H1 (cell line): Measurements from ENCODE around the gene HMGCLL1. TPM values are rescaled to one million over a fixed set of nuclear protein-coding genes. Genes with fewer than 3 reads are reported as not detected.

Source experiments
- CTCF ChIA-PET: fragments of 300-600 bp; sonication (Branson Sonifier 250); formaldehyde crosslinking; loops from one replicate; lab custom pipeline; 2021; ENCODE audit not compliant: partially characterized antibody; lab: Charles Lee
- POLR2A ChIA-PET: fragments of 300-600 bp; sonication (Branson Sonifier 250); formaldehyde crosslinking; loops from one replicate; lab custom pipeline; 2021; ENCODE audit warnings: inconsistent platforms; ENCODE audit not compliant: partially characterized antibody; lab: Charles Lee
- DNase-seq, 2 experiments: peaks; one replicate each; pipeline versions ENCODE4 v3.0.0 to v3.0.0-alpha.2; 2010 to 2022; ENCODE audit warnings: low spot score in 2 of 2, low read depth in 1 of 2, mixed read lengths in 1 of 2
- FAIRE-seq: peaks from 2 replicates; lab custom pipeline; 2011; peaks lifted over from hg19 to GRCh38; lab: Jason Lieb, UNC
- H2AFZ ChIP-seq: 2 replicates; pipeline ENCODE4 v1.8.1; 2012; ENCODE audit warnings: low read length, inconsistent platforms
- H2AK5ac ChIP-seq: 2 replicates; pipeline ENCODE4 v1.6.1; 2013; ENCODE audit warnings: low read depth, low read length
- H2BK120ac ChIP-seq: replicated peaks from 2 replicates; pipeline ENCODE3; 2013; ENCODE audit warnings: low read depth, low read length, inconsistent platforms
- H2BK12ac ChIP-seq: 2 replicates; pipeline ENCODE4 v1.6.1; 2013; ENCODE audit warnings: low read depth, low read length
- H2BK15ac ChIP-seq: 2 replicates; pipeline ENCODE4 v1.6.1; 2013; ENCODE audit warnings: low read length
- H2BK20ac ChIP-seq: 2 replicates; pipeline ENCODE4 v1.6.1; 2013; ENCODE audit warnings: low read length
- H2BK5ac ChIP-seq: 2 replicates; pipeline ENCODE4 v1.6.1; 2013; ENCODE audit warnings: low read depth, low read length
- H3K14ac ChIP-seq: 2 replicates; pipeline ENCODE4 v1.6.1; 2013; ENCODE audit warnings: inconsistent platforms; ENCODE audit not compliant: insufficient read length
- H3K18ac ChIP-seq: 2 replicates; pipeline ENCODE4 v1.6.1; 2013; ENCODE audit warnings: low read length; ENCODE audit errors: extremely low read depth
- H3K23ac ChIP-seq: 2 replicates; pipeline ENCODE4 v1.6.1; 2013; ENCODE audit warnings: inconsistent platforms; ENCODE audit not compliant: insufficient read length
- H3K23me2 ChIP-seq: 2 replicates; pipeline ENCODE4 v1.6.1; 2013; ENCODE audit warnings: low read depth, low read length
- H3K27ac ChIP-seq: 2 replicates; pipeline ENCODE4 v1.6.1; 2011; ENCODE audit warnings: low read depth, low read length, inconsistent platforms
- H3K27me3 ChIP-seq, 4 experiments: replicated peaks in 1 of 4; 1 replicate in 1 of 4; 2 replicates in 3 of 4; pipeline versions ENCODE4 v1.6.1 to v1.8.1; 2011 to 2013; ENCODE audit warnings: low read length in 3 of 4, mild to moderate bottlenecking in 3 of 4, inconsistent platforms in 2 of 4, mixed read lengths in 2 of 4, moderate library complexity in 1 of 4; ENCODE audit not compliant: control insufficient read depth in 3 of 4, insufficient read depth in 3 of 4; ENCODE audit errors: extremely low read depth in 1 of 4
- H3K36me3 ChIP-seq, 4 experiments: 2 replicates each; pipeline versions ENCODE4 v1.6.1 to v1.8.1; 2011 to 2013; ENCODE audit warnings: mild to moderate bottlenecking in 4 of 4, low read length in 3 of 4, moderate library complexity in 2 of 4, control low read depth in 1 of 4, inconsistent platforms in 1 of 4; ENCODE audit not compliant: insufficient read depth in 4 of 4, control insufficient read depth in 2 of 4
- H3K4ac ChIP-seq: replicated peaks from 2 replicates; pipeline ENCODE3; 2013; ENCODE audit warnings: low read length, low read depth, mixed read lengths, inconsistent platforms; ENCODE audit not compliant: insufficient read length
- H3K4me1 ChIP-seq, 4 experiments: replicated peaks in 1 of 4; 1 replicate in 1 of 4; 2 replicates in 3 of 4; pipeline versions ENCODE4 v1.6.1 to v1.8.1; 2011 to 2013; ENCODE audit warnings: low read length in 3 of 4, inconsistent platforms in 2 of 4, mixed read lengths in 1 of 4; ENCODE audit not compliant: insufficient read depth in 4 of 4, control insufficient read depth in 3 of 4
- H3K4me2 ChIP-seq, 2 experiments: 2 replicates each; pipeline versions ENCODE4 v1.6.1 to v1.8.1; 2011 to 2013; ENCODE audit warnings: low read depth in 2 of 2, low read length in 2 of 2, control low read depth in 1 of 2, inconsistent platforms in 1 of 2, mild to moderate bottlenecking in 1 of 2; ENCODE audit not compliant: insufficient read depth in 1 of 2
- H3K4me3 ChIP-seq, 4 experiments: fragments of 200-600, 300-600 bp in 1 of 4; sonication (generic), shearing (Covaris generic), sonication (Bioruptor Twin) in 1 of 4; 2 replicates each; pipeline versions ENCODE4 v1.5.1 to v1.8.1; 2011 to 2016; ENCODE audit warnings: low read length in 4 of 4, low read depth in 3 of 4, control low read depth in 2 of 4, inconsistent platforms in 2 of 4, mild to moderate bottlenecking in 2 of 4, mixed read lengths in 1 of 4, moderate library complexity in 1 of 4; ENCODE audit not compliant: insufficient read depth in 2 of 4; ENCODE audit errors: extremely low read depth in 1 of 4
- H3K56ac ChIP-seq: replicated peaks from 2 replicates; pipeline ENCODE3; 2013; ENCODE audit warnings: low read depth, mild to moderate bottlenecking, mixed read lengths, low read length, inconsistent platforms; ENCODE audit not compliant: insufficient read length
- H3K79me1 ChIP-seq: 2 replicates; pipeline ENCODE4 v1.6.1; 2013; ENCODE audit warnings: low read depth, low read length, control low read depth
- H3K79me2 ChIP-seq, 2 experiments: 2 replicates each; pipeline versions ENCODE4 v1.6.1 to v1.8.1; 2012 to 2013; ENCODE audit warnings: low read length in 2 of 2, mild to moderate bottlenecking in 2 of 2, inconsistent platforms in 1 of 2; ENCODE audit not compliant: insufficient read depth in 2 of 2, control insufficient read depth in 1 of 2
- H3K9ac ChIP-seq, 4 experiments: replicated peaks in 1 of 4; 1 replicate in 1 of 4; 2 replicates in 3 of 4; pipeline versions ENCODE4 v1.6.1 to v1.8.1; 2011 to 2013; ENCODE audit warnings: low read depth in 3 of 4, low read length in 3 of 4, control low read depth in 2 of 4, mild to moderate bottlenecking in 2 of 4, moderate library complexity in 2 of 4, inconsistent platforms in 1 of 4; ENCODE audit errors: extremely low read depth in 1 of 4
- H3K9me3 ChIP-seq, 2 experiments: 2 replicates each; pipeline versions ENCODE4 v1.6.1 to v1.8.1; 2012 to 2013; ENCODE audit warnings: mild to moderate bottlenecking in 2 of 2, moderate library complexity in 2 of 2, control low read depth in 1 of 2, inconsistent platforms in 1 of 2, low read depth in 1 of 2, low read length in 1 of 2, mixed read lengths in 1 of 2; ENCODE audit not compliant: insufficient read depth in 2 of 2
- H4K20me1 ChIP-seq, 2 experiments: replicated peaks in 1 of 2; 2 replicates each; pipeline versions ENCODE3 to v1.8.1; 2011 to 2013; ENCODE audit warnings: inconsistent platforms in 2 of 2, low read length in 2 of 2, mild to moderate bottlenecking in 1 of 2; ENCODE audit not compliant: insufficient read depth in 2 of 2, control insufficient read depth in 1 of 2
- H4K5ac ChIP-seq: 2 replicates; pipeline ENCODE4 v1.6.1; 2013; ENCODE audit warnings: low read length, low read depth, mixed read lengths, inconsistent platforms; ENCODE audit not compliant: insufficient read length
- H4K8ac ChIP-seq: 2 replicates; pipeline ENCODE4 v1.8.0; 2013; ENCODE audit warnings: mild to moderate bottlenecking, moderate library complexity, low read length, inconsistent platforms; ENCODE audit not compliant: insufficient read depth; ENCODE audit errors: extremely low read depth
- H4K91ac ChIP-seq: replicated peaks from 2 replicates; pipeline ENCODE3; 2013; ENCODE audit warnings: low read length, mixed read lengths, inconsistent platforms; ENCODE audit not compliant: insufficient read length
- ASH2L ChIP-seq: fragments of 200-600, 300-600 bp; sonication (generic); IDR thresholded peaks from one replicate; pipeline ENCODE4 v1.7.1; 2017; ENCODE audit warnings: low read length
- CEBPB ChIP-seq: IDR thresholded peaks from 2 replicates; pipeline ENCODE4 v1.6.1; 2012; ENCODE audit warnings: low read depth, low read length
- CHD1 ChIP-seq: IDR thresholded peaks from 2 replicates; pipeline ENCODE4 v1.6.1; 2012; ENCODE audit warnings: low read depth, low read length, improper control_type of control experiment
- CHD2 ChIP-seq: IDR thresholded peaks from 2 replicates; pipeline ENCODE4 v1.6.1; 2012; ENCODE audit warnings: low read length, improper control_type of control experiment
- CREB1 ChIP-seq: IDR thresholded peaks from 2 replicates; pipeline ENCODE4 v1.6.1; 2012; ENCODE audit warnings: inconsistent platforms
- EGR1 ChIP-seq: IDR thresholded peaks from 2 replicates; pipeline ENCODE4 v1.6.1; 2011; ENCODE audit warnings: low read depth, low read length, borderline replicate concordance
- JUND ChIP-seq: IDR thresholded peaks from 2 replicates; pipeline ENCODE4 v1.6.1; 2011; ENCODE audit warnings: mild to moderate bottlenecking, improper control_type of control experiment, low read length
- KDM4A ChIP-seq: IDR thresholded peaks from one replicate; pipeline ENCODE4 v1.7.1; 2012; ENCODE audit warnings: low read depth, mild to moderate bottlenecking, moderate library complexity, low read length, inconsistent platforms; ENCODE audit not compliant: severe bottlenecking
- KDM5A ChIP-seq: fragments of 200-600 bp; IDR thresholded peaks from 2 replicates; pipeline ENCODE4 v1.7.1; 2012; ENCODE audit warnings: mild to moderate bottlenecking, low read length, inconsistent platforms, mixed read lengths
- SIN3A ChIP-seq, 2 experiments: IDR thresholded peaks in 1 of 2; conservative IDR thresholded peaks in 1 of 2; 2 replicates each; pipeline ENCODE4 v1.6.1; 2011 to 2012; ENCODE audit warnings: low read length in 2 of 2, improper control_type of control experiment in 1 of 2, low read depth in 1 of 2, mild to moderate bottlenecking in 1 of 2
- USF2 ChIP-seq: IDR thresholded peaks from 2 replicates; pipeline ENCODE4 v1.6.1; 2011; ENCODE audit warnings: low read length, improper control_type of control experiment
- WGBS, 2 experiments: shearing (Covaris generic) in 1 of 2; methylation state at CpG; one replicate each; pipeline versions ENCODE4 v1.1.6 to v1.1.7; 2013 to 2015; ENCODE audit warnings: low lambda C conversion rate in 2 of 2, mixed read lengths in 2 of 2, inconsistent platforms in 1 of 2, low coverage in 1 of 2, missing lambda C conversion rate in 1 of 2; ENCODE audit not compliant: insufficient replicate concordance in 2 of 2, insufficient coverage in 1 of 2, insufficient read length in 1 of 2; ENCODE audit errors: extremely low coverage in 1 of 2, missing lambda C conversion rate in 1 of 2; 5-methylcytosine and 5-hydroxymethylcytosine counted together
- polyA plus RNA-seq, 7 experiments: library from polyadenylated mRNA; depleted of rRNA in 3 of 7; stranded (reverse) in 5 of 7; unstranded in 2 of 7; fragments of >200 nt in 5 of 7; fragments of 200-250 nt in 2 of 7; gene quantifications; 1 replicate in 5 of 7; 2 replicates in 1 of 7; 4 replicates in 1 of 7; pipeline versions ENCODE4 v1.2.1 to v1.2.3, GENCODE V29; 2011 to 2013; ENCODE audit warnings: missing spikeins in 2 of 7, mixed read lengths in 2 of 7
- total RNA-seq: library from RNA; stranded (reverse); fragmentation: NEBNext Ultra II Directional; extraction: Animal tissue kit (Norgen Biotek cat#: 25700); gene quantifications from 2 replicates; pipeline ENCODE4 v1.2.1, GENCODE V29; 2021

Gene HMGCLL1
- total and polyA plus RNA-seq, 2 of the 8 experiments (the other 6 are each of a cell fraction or from before 2014, with no cell fraction given), result 0.06 to 0.41 TPM

- H4K91ac ChIP-seq, result no peak overlapping the region
- H3K23me2 ChIP-seq, result no peaks in the 10 kb centered on the region
- no peak overlapping the region for H3K18ac ChIP-seq
- H3K4ac ChIP-seq, result no peak overlapping the region
- no peak overlapping the region for H4K5ac ChIP-seq
- H2BK120ac ChIP-seq, result no peak overlapping the region
- H3K14ac ChIP-seq, result no peak overlapping the region
- H3K23ac ChIP-seq, result no peak overlapping the region
- no peak overlapping the region for H3K9ac ChIP-seq
- FAIRE-seq, result no peak
- peaks cover 0 to 4% (median 0%) of the 10 kb centered on the region in 4 experiments; a peak in 1 of 7 replicates for H3K4me1 ChIP-seq
- H3K9me3 ChIP-seq, result no peaks in the 10 kb centered on the region
- ChIA-PET CTCF (interaction anchor here (1.3 kb wide), 1 partner anchor 22 kb away, joined by 3 read pairs; no protein-coding TSS in a partner anchor), POLR2A (no interaction called here)
- TF ChIP-seq SIN3A (conservative IDR thresholded peaks at IDR 0.05 in 1 of 2, IDR thresholded peaks at IDR 0.05 in 1 of 2; ENCODE audit: low read depth in 1 of 2, low read length in 2 of 2) (no peak), KDM5A (no peak), USF2 (no peak), KDM4A (no peak), CEBPB (no peak), ASH2L (no peak), JUND (no peak), CHD1 (no peak), CHD2 (no peak), CREB1 (no peak), EGR1 (no peak)
- H3K79me1 ChIP-seq, result no peaks in the 10 kb centered on the region
- H2BK12ac ChIP-seq, result no peak overlapping the region
- H3K79me2 ChIP-seq, result no peaks in the 10 kb centered on the region
- H3K4me2 ChIP-seq, result no peak overlapping the region
- no peak overlapping the region for H2BK5ac ChIP-seq
- no peak for DNase-seq
- H3K27me3 ChIP-seq, result no peaks in the 10 kb centered on the region
- H4K8ac ChIP-seq, result no peak overlapping the region
- no peak overlapping the region for H2AK5ac ChIP-seq
- no peak overlapping the region for H3K4me3 ChIP-seq
- no peak overlapping the region for H2BK20ac ChIP-seq
- no peaks in the 10 kb centered on the region for H4K20me1 ChIP-seq
- H3K36me3 ChIP-seq, result no peaks in the 10 kb centered on the region
- H3K56ac ChIP-seq, result no peak overlapping the region
- 93% methylated on average over 4 of the region's 4 CpGs; no CpG with 5 or more reads in 1 of the 2 experiments for WGBS, 2 experiments
- no peak overlapping the region for H3K27ac ChIP-seq
- no peak overlapping the region for H2BK15ac ChIP-seq
- H2AFZ ChIP-seq, result no peak overlapping the region
Measured at GRCh38 chr6:55567558-55567957, 11.4 kb downstream of the HMGCLL1 start.
